D721Med (cell line): ENCODE data around the gene ZNF263.

ENCODE experiments used
- DNase-seq: peaks from one replicate; pipeline ENCODE4 v3.0.0; 2011; ENCODE audit warnings: low spot score; ENCODE audit not compliant: insufficient read length
- FAIRE-seq: peaks from 2 replicates; lab custom pipeline; 2011; peaks lifted over from hg19 to GRCh38; lab: Jason Lieb, UNC
- CTCF ChIP-seq: IDR thresholded peaks from 2 replicates; pipeline ENCODE4 v1.5.1; 2012; ENCODE audit warnings: mild to moderate bottlenecking, control low read depth; ENCODE audit not compliant: insufficient read depth; ENCODE audit errors: missing control alignments

The ZNF263 gene

GRCh38 chr16:3282103-3282729 lies 1.1 kb upstream of the ZNF263 start:
- FAIRE-seq: no peak
- no peak for TF ChIP-seq CTCF
- DNase-seq: no peak

GRCh38 chr16:3283543-3284447 lies 504 bp downstream of the ZNF263 start:
- no peak for TF ChIP-seq CTCF
- FAIRE-seq (no peak), DNase-seq (no peak)

- no peak for TF ChIP-seq CTCF
- FAIRE-seq: no peak
- no peak for DNase-seq
These were observed 1.8 kb downstream of the ZNF263 start for GRCh38 chr16:3285131-3285530.

- TF ChIP-seq CTCF: no peak
- no peak for DNase-seq
- FAIRE-seq: no peak
These were observed 6.8 kb downstream of the ZNF263 start for GRCh38 chr16:3289998-3290673.

- DNase-seq (no peak), FAIRE-seq (no peak)
- TF ChIP-seq CTCF: no peak
These were observed 9.3 kb downstream of the ZNF263 start for GRCh38 chr16:3292604-3293003.

GRCh38 chr16:3295209-3295608 lies 11.9 kb downstream of the ZNF263 start:
- no peak for TF ChIP-seq CTCF
- DNase-seq (no peak), FAIRE-seq (no peak)
